Panc1 (cell line): Measurements from ENCODE around the gene MAGI2.

Experiments used
- CTCF ChIP-seq: fragments of 450-650 bp; IDR thresholded peaks from 2 replicates; pipeline ENCODE4 v1.5.1; 2017; ENCODE audit warnings: mild to moderate bottlenecking
- POLR2AphosphoS5 ChIP-seq: IDR thresholded peaks from 2 replicates; pipeline ENCODE4 v1.6.1; 2012; ENCODE audit warnings: mild to moderate bottlenecking, low read depth, low read length, moderate library complexity
- REST ChIP-seq, 2 experiments: IDR thresholded peaks; 2 replicates each; pipeline ENCODE4 v1.6.1; 2011 to 2012; ENCODE audit warnings: low read depth in 2 of 2, control low read depth in 1 of 2, low read length in 1 of 2, mild to moderate bottlenecking in 1 of 2, moderate library complexity in 1 of 2; ENCODE audit not compliant: insufficient read depth in 1 of 2
- SIN3A ChIP-seq: IDR thresholded peaks from 2 replicates; pipeline ENCODE4 v1.6.1; 2012; ENCODE audit warnings: low read depth, mild to moderate bottlenecking, low read length, moderate library complexity, borderline replicate concordance; ENCODE audit not compliant: insufficient read depth
- TCF7L2 ChIP-seq: IDR thresholded peaks from 2 replicates; pipeline ENCODE4 v1.6.1; 2011; ENCODE audit warnings: mild to moderate bottlenecking, low read depth, low read length, inconsistent platforms

GRCh38 chr7:79458796-79459195 lies 5.3 kb upstream of the MAGI2 start:
- TF ChIP-seq CTCF (no peak), SIN3A (no peak), POLR2AphosphoS5 (no peak), REST (IDR thresholded peaks at IDR 0.05; ENCODE audit: insufficient read depth in 1 of 2, low read depth in 2 of 2, low read length in 1 of 2) (no peak), TCF7L2 (no peak)
